ENCODE measurements around the gene CFAP65. TPM values are rescaled to one million over a fixed set of nuclear protein-coding genes. Genes with fewer than 3 reads are reported as not detected.

Gene CFAP65
- total and polyA plus RNA-seq, 2 of the 13 experiments (the other 11 are each of a cell fraction or from before 2014, with no cell fraction given): 0.05 TPM; not detected in 1

DNA sequence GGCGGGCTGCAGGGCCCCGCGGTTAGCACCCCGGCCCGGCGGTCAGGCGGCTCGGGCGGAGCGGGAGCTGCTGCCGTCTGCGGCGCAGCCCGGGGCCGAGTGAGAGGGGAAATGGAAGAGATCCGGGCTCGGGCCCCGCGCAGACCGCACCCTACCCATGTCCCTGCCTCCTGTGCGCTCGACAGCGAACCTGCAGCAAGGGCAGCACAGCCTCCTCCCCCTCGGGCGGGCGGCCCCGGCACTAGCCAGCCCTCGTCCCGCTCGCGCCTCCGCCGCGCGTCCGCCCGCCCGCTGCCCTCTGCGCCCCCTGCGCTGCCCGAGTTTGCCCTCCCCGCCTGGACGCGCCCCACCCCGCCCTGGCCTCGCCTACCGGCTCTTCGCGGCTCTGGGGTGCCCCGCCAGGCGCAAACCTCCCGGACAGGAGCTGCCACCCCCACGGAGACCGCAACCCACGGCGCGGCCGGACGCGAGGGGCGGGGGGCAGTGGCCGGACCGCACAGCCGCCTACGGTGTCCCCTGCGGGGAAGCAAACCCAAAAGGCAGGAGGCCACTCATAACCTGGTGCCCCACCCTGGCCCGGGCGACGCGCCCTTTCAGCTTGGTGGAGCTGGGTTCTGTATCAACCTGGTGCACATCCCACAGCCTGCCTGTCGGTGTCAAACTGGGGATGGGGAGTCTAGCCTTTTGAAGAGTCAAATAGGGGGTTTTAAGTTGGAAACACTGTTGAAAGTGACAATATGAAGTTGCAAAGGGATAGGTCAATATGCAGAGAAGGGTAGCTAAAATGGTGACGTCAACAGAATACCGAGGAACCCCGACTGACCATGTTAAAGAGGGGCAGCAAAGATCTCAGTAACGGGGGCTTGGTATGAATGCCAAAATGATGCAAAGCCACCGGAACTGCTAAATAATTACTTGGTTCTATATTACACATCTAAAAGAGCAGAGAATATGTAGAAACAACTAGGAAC, 19.8 kb upstream of the CFAP65 start, which contains the start of gene IHH (continued):
- TF ChIP-seq, protein P1, sequence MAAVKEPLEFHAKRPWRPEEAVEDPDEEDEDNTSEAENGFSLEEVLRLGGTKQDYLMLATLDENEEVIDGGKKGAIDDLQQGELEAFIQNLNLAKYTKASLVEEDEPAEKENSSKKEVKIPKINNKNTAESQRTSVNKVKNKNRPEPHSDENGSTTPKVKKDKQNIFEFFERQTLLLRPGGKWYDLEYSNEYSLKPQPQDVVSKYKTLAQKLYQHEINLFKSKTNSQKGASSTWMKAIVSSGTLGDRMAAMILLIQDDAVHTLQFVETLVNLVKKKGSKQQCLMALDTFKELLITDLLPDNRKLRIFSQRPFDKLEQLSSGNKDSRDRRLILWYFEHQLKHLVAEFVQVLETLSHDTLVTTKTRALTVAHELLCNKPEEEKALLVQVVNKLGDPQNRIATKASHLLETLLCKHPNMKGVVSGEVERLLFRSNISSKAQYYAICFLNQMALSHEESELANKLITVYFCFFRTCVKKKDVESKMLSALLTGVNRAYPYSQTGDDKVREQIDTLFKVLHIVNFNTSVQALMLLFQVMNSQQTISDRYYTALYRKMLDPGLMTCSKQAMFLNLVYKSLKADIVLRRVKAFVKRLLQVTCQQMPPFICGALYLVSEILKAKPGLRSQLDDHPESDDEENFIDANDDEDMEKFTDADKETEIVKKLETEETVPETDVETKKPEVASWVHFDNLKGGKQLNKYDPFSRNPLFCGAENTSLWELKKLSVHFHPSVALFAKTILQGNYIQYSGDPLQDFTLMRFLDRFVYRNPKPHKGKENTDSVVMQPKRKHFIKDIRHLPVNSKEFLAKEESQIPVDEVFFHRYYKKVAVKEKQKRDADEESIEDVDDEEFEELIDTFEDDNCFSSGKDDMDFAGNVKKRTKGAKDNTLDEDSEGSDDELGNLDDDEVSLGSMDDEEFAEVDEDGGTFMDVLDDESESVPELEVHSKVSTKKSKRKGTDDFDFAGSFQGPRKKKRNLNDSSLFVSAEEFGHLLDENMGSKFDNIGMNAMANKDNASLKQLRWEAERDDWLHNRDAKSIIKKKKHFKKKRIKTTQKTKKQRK (IDR thresholded peaks at IDR 0.05; ENCODE audit: low read length): no peak
- TF ChIP-seq ZNF776 (CRISPR knock-in tag; IDR thresholded peaks at IDR 0.05) (no peak), EED (CRISPR knock-in tag; IDR thresholded peaks at IDR 0.05) (peak; percentile 73; the same call in 1 of the 2 replicates), ZNF572 (CRISPR knock-in tag; IDR thresholded peaks at IDR 0.05) (no peak), AHR (CRISPR knock-in tag; IDR thresholded peaks at IDR 0.05) (no peak), NR2C2 (CRISPR knock-in tag; IDR thresholded peaks at IDR 0.05; ENCODE audit: borderline replicate concordance) (no peak), BORCS8-MEF2B (CRISPR knock-in tag; IDR thresholded peaks at IDR 0.05) (0 out of 2 replicates have a peak, but pooled peaks have one; percentile 30), EP300 (IDR thresholded peaks at IDR 0.05; ENCODE audit: low read depth in 2 of 2, low read length in 2 of 2) (no peak), EP300 (CRISPR knock-in tag; IDR thresholded peaks at IDR 0.05; ENCODE audit: borderline replicate concordance) (no peak), MEIS2 (CRISPR knock-in tag; IDR thresholded peaks at IDR 0.05) (no peak), NR2F2 (IDR thresholded peaks at IDR 0.05; ENCODE audit: borderline replicate concordance, low read depth) (no peak)
- TF ChIP-seq, protein P2, sequence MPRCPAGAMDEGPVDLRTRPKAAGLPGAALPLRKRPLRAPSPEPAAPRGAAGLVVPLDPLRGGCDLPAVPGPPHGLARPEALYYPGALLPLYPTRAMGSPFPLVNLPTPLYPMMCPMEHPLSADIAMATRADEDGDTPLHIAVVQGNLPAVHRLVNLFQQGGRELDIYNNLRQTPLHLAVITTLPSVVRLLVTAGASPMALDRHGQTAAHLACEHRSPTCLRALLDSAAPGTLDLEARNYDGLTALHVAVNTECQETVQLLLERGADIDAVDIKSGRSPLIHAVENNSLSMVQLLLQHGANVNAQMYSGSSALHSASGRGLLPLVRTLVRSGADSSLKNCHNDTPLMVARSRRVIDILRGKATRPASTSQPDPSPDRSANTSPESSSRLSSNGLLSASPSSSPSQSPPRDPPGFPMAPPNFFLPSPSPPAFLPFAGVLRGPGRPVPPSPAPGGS (CRISPR knock-in tag; IDR thresholded peaks at IDR 0.05): peak; percentile 43; the same call in 1 of the 2 replicates
- TF ChIP-seq, protein P3, sequence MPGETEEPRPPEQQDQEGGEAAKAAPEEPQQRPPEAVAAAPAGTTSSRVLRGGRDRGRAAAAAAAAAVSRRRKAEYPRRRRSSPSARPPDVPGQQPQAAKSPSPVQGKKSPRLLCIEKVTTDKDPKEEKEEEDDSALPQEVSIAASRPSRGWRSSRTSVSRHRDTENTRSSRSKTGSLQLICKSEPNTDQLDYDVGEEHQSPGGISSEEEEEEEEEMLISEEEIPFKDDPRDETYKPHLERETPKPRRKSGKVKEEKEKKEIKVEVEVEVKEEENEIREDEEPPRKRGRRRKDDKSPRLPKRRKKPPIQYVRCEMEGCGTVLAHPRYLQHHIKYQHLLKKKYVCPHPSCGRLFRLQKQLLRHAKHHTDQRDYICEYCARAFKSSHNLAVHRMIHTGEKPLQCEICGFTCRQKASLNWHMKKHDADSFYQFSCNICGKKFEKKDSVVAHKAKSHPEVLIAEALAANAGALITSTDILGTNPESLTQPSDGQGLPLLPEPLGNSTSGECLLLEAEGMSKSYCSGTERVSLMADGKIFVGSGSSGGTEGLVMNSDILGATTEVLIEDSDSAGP (CRISPR knock-in tag; IDR thresholded peaks at IDR 0.05; ENCODE audit: borderline replicate concordance): no peak
- TF ChIP-seq, protein P4, sequence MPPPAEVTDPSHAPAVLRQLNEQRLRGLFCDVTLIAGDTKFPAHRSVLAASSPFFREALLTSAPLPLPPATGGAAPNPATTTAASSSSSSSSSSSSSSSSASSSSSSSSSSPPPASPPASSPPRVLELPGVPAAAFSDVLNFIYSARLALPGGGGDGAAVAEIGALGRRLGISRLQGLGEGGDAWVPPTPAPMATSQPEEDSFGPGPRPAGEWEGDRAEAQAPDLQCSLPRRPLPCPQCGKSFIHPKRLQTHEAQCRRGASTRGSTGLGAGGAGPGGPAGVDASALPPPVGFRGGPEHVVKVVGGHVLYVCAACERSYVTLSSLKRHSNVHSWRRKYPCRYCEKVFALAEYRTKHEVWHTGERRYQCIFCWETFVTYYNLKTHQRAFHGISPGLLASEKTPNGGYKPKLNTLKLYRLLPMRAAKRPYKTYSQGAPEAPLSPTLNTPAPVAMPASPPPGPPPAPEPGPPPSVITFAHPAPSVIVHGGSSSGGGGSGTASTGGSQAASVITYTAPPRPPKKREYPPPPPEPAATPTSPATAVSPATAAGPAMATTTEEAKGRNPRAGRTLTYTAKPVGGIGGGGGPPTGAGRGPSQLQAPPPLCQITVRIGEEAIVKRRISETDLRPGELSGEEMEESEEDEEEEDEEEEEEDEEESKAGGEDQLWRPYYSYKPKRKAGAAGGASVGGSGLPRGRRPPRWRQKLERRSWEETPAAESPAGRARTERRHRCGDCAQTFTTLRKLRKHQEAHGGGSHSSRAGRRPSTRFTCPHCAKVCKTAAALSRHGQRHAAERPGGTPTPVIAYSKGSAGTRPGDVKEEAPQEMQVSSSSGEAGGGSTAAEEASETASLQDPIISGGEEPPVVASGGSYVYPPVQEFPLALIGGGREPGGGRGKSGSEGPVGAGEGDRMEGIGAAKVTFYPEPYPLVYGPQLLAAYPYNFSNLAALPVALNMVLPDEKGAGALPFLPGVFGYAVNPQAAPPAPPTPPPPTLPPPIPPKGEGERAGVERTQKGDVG (CRISPR knock-in tag; IDR thresholded peaks at IDR 0.05; ENCODE audit: borderline replicate concordance): no peak
- TF ChIP-seq, protein P5, sequence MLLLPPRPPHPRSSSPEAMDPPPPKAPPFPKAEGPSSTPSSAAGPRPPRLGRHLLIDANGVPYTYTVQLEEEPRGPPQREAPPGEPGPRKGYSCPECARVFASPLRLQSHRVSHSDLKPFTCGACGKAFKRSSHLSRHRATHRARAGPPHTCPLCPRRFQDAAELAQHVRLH (CRISPR knock-in tag; IDR thresholded peaks at IDR 0.05; ENCODE audit: borderline replicate concordance, low read depth): no peak
- TF ChIP-seq, protein P6, sequence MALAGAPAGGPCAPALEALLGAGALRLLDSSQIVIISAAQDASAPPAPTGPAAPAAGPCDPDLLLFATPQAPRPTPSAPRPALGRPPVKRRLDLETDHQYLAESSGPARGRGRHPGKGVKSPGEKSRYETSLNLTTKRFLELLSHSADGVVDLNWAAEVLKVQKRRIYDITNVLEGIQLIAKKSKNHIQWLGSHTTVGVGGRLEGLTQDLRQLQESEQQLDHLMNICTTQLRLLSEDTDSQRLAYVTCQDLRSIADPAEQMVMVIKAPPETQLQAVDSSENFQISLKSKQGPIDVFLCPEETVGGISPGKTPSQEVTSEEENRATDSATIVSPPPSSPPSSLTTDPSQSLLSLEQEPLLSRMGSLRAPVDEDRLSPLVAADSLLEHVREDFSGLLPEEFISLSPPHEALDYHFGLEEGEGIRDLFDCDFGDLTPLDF (CRISPR knock-in tag; IDR thresholded peaks at IDR 0.05): no peak

Data from HepG2 (cell line).